HepG2 (cell line): ENCODE data around the gene ALX4. TPM values are rescaled to one million over a fixed set of nuclear protein-coding genes. Genes with fewer than 3 reads are reported as not detected.

ENCODE experiments used
- ATAC-seq: fragments of 200-7000 bp; cut with Tn5 transposase; 3 replicates; pipeline ENCODE4 v1.9.1; 2020; ENCODE audit warnings: mild to moderate bottlenecking, moderate library complexity
- BruUV-seq: library from RNA; stranded (reverse); fragments of 400-500 nt; replicated peaks from 2 replicates; lab custom pipeline; 2021; lab: Mats Ljungman, UMichigan
- CTCF ChIA-PET: fragments of 300-600 bp; formaldehyde crosslinking; extraction: SDS; loops from one replicate; lab custom pipeline; 2021; ENCODE audit warnings: low total read pairs, inconsistent platforms, low intra/inter-chr PET ratio; lab: Yijun Ruan, JAX
- POLR2A ChIA-PET: fragments of 350-600 bp; sonication (Branson Sonifier 250); formaldehyde crosslinking; loops from one replicate; lab custom pipeline; 2020; ENCODE audit warnings: antibody characterized with exemption, inconsistent platforms; lab: Yijun Ruan, JAX
- DNase-seq: peaks from one replicate; pipeline ENCODE4 v3.0.0-alpha.2; 2015; ENCODE audit warnings: low spot score
- FAIRE-seq: peaks from 3 replicates; lab custom pipeline; 2011; peaks lifted over from hg19 to GRCh38; lab: Jason Lieb, UNC
- H2AFZ ChIP-seq: one replicate; pipeline ENCODE4 v1.6.1; 2011; ENCODE audit warnings: low read length, inconsistent platforms
- H3K27ac ChIP-seq: fragments of 300-600 bp; 3 replicates; pipeline ENCODE4 v1.8.0; 2011; ENCODE audit warnings: mixed run types, mild to moderate bottlenecking, mixed read lengths, low read length, inconsistent platforms; ENCODE audit not compliant: insufficient read depth; ENCODE audit errors: extremely low read length
- H3K27me3 ChIP-seq, 2 experiments: fragments of 200-600 bp in 1 of 2; 2 replicates in 1 of 2; 3 replicates in 1 of 2; pipeline versions ENCODE4 v1.6.0 to v1.8.0; 2011; ENCODE audit warnings: low read length in 2 of 2, mild to moderate bottlenecking in 2 of 2, moderate library complexity in 2 of 2, inconsistent platforms in 1 of 2; ENCODE audit not compliant: insufficient read depth in 2 of 2, control insufficient read depth in 1 of 2
- H3K36me3 ChIP-seq, 2 experiments: fragments of 200-600 bp in 1 of 2; replicated peaks in 1 of 2; 2 replicates in 1 of 2; 3 replicates in 1 of 2; pipeline versions ENCODE4 v1.5.1 to v1.8.0; 2011; ENCODE audit warnings: low read length in 2 of 2, inconsistent platforms in 1 of 2; ENCODE audit not compliant: insufficient read depth in 2 of 2, control insufficient read depth in 1 of 2
- H3K4me1 ChIP-seq: 2 replicates; pipeline ENCODE4 v1.5.1; 2012; ENCODE audit warnings: low read length, inconsistent platforms; ENCODE audit not compliant: insufficient read depth
- H3K4me2 ChIP-seq: 2 replicates; pipeline ENCODE4 v1.6.0; 2011; ENCODE audit warnings: low read depth, low read length, inconsistent platforms
- H3K4me3 ChIP-seq, 3 experiments: fragments of 200-600 bp in 1 of 3; sonication (generic), shearing (Covaris generic) in 1 of 3; replicated peaks in 1 of 3; 2 replicates each; pipeline ENCODE4 v1.5.1; 2011 to 2016; ENCODE audit warnings: low read length in 3 of 3, inconsistent platforms in 2 of 3, low read depth in 2 of 3, mild to moderate bottlenecking in 2 of 3, control low read depth in 1 of 3, mixed read lengths in 1 of 3; ENCODE audit not compliant: insufficient read depth in 1 of 3
- H3K79me2 ChIP-seq: one replicate; pipeline ENCODE4 v1.6.1; 2011; ENCODE audit warnings: low read length, inconsistent platforms; ENCODE audit not compliant: insufficient read depth
- H3K9ac ChIP-seq: 2 replicates; pipeline ENCODE4 v1.6.0; 2011; ENCODE audit warnings: mild to moderate bottlenecking, low read depth, low read length, inconsistent platforms; ENCODE audit not compliant: insufficient read depth
- H3K9me3 ChIP-seq: 2 replicates; pipeline ENCODE4 v1.5.1; 2012; ENCODE audit warnings: mild to moderate bottlenecking, low read length
- H4K20me1 ChIP-seq: 2 replicates; pipeline ENCODE4 v1.6.0; 2011; ENCODE audit warnings: inconsistent platforms, mild to moderate bottlenecking, low read length, moderate library complexity; ENCODE audit not compliant: insufficient read depth
- ELF4 ChIP-seq: sonication (generic); formaldehyde crosslinking; IDR thresholded peaks from 2 replicates; pipeline ENCODE4 v1.5.0; 2020; ENCODE audit warnings: missing genetic modification reagents, mild to moderate bottlenecking, moderate library complexity, borderline replicate concordance
- MAX ChIP-seq: IDR thresholded peaks from 2 replicates; pipeline ENCODE4 v1.6.1; 2012; ENCODE audit warnings: inconsistent platforms
- NFE2L1 ChIP-seq: sonication (generic); formaldehyde crosslinking; IDR thresholded peaks from 2 replicates; pipeline ENCODE4 v1.4.0; 2020; ENCODE audit warnings: missing genetic modification reagents, mild to moderate bottlenecking, borderline replicate concordance
- ZNF180 ChIP-seq: sonication (generic); formaldehyde crosslinking; IDR thresholded peaks from 2 replicates; pipeline ENCODE4 v1.4.0; 2020; ENCODE audit warnings: low read depth, missing genetic modification reagents, borderline replicate concordance
- ZNF768 ChIP-seq: sonication (generic); formaldehyde crosslinking; IDR thresholded peaks from 2 replicates; pipeline ENCODE4 v1.4.0; 2020; ENCODE audit warnings: missing genetic modification reagents
- WGBS: methylation state at CpG from one replicate; pipeline ENCODE4 v1.1.6; 2017; ENCODE audit warnings: low lambda C conversion rate; 5-methylcytosine and 5-hydroxymethylcytosine counted together
- in situ Hi-C: cut with HindIII; loops from 2 replicates; pipeline ENCODE4 v1.10.0; 2017; ENCODE audit warnings: low pct_unique_long_range_greater_than_20kb; ENCODE audit not compliant: extremely low pct_ligation_motif_present
- intact Hi-C: fragments of 100-400 bp; cut with micrococcal nuclease; formaldehyde crosslinking; loops from one replicate; pipeline ENCODE4 v1.10.0; 2022; ENCODE audit not compliant: unreplicated experiment
- polyA plus RNA-seq, 8 experiments: library from polyadenylated mRNA; depleted of rRNA in 3 of 8; stranded (reverse) in 7 of 8; unstranded in 1 of 8; fragments of >200 nt; fragmentation: Illumina TruSeq in 4 of 8; extraction: Trizol in 4 of 8; gene quantifications; 2 replicates each; pipeline versions ENCODE4 v1.2.1 to v1.2.3, GENCODE V29; 2011 to 2016; ENCODE audit warnings: low read depth in 4 of 8, missing spikeins in 1 of 8, mixed read lengths in 1 of 8; ENCODE audit not compliant: insufficient read depth in 1 of 8
- total RNA-seq, 5 experiments: library from RNA; depleted of rRNA; stranded (reverse); fragments of >200 nt; fragmentation: Illumina TruSeq; extraction: Trizol; gene quantifications; 2 replicates each; pipeline ENCODE4 v1.2.3, GENCODE V29; 2016; ENCODE audit warnings: low read depth in 1 of 5
- TF ChIP-seq, protein P1 (sequence below): sonication (generic); formaldehyde crosslinking; IDR thresholded peaks from 2 replicates; pipeline ENCODE4 v1.5.0; 2020; ENCODE audit warnings: mild to moderate bottlenecking, missing genetic modification reagents, moderate library complexity
- TF ChIP-seq, protein P2 (sequence below): fragments of 450-650 bp; IDR thresholded peaks from 2 replicates; pipeline ENCODE4 v1.6.1; 2016

ALX4 gene
- total and polyA plus RNA-seq, 2 of the 13 experiments (the other 11 are each of a cell fraction or from before 2014, with no cell fraction given): not detected

GRCh38 chr11:44326615-44327475 lies 16.9 kb upstream of the ALX4 start (continued):
- TF ChIP-seq, protein P1, sequence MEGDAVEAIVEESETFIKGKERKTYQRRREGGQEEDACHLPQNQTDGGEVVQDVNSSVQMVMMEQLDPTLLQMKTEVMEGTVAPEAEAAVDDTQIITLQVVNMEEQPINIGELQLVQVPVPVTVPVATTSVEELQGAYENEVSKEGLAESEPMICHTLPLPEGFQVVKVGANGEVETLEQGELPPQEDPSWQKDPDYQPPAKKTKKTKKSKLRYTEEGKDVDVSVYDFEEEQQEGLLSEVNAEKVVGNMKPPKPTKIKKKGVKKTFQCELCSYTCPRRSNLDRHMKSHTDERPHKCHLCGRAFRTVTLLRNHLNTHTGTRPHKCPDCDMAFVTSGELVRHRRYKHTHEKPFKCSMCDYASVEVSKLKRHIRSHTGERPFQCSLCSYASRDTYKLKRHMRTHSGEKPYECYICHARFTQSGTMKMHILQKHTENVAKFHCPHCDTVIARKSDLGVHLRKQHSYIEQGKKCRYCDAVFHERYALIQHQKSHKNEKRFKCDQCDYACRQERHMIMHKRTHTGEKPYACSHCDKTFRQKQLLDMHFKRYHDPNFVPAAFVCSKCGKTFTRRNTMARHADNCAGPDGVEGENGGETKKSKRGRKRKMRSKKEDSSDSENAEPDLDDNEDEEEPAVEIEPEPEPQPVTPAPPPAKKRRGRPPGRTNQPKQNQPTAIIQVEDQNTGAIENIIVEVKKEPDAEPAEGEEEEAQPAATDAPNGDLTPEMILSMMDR (CRISPR knock-in tag): peak; percentile 48
- TF ChIP-seq MAX (no peak), NFE2L1 (no peak)
- TF ChIP-seq, all 625 proteins: peak for 4

- no peak for DNase-seq
- no peak for ATAC-seq
- no peak for FAIRE-seq
- no peak overlapping the region for H2AFZ ChIP-seq
- H3K4me1 ChIP-seq: no peaks in the 10 kb centered on the region
- intact Hi-C loops (no loop called here), in situ Hi-C loops (no loop called here)
- H4K20me1 ChIP-seq: no peaks in the 10 kb centered on the region
- H3K4me2 ChIP-seq: no peak overlapping the region
- no peaks in the 10 kb centered on the region for H3K36me3 ChIP-seq
- no peak overlapping the region for H3K27ac ChIP-seq
- H3K79me2 ChIP-seq: no peaks in the 10 kb centered on the region
- H3K9me3 ChIP-seq: no peaks in the 10 kb centered on the region
- H3K27me3 ChIP-seq: peaks cover 2 to 68% of the 10 kb centered on the region in 2 experiments; a peak in 4 of 5 replicates
- ChIA-PET CTCF (no interaction called here), POLR2A (no interaction called here)
- H3K9ac ChIP-seq: no peak overlapping the region
- BruUV-seq: no TSS peak
- H3K4me3 ChIP-seq: no peak overlapping the region
- 15% methylated on average over 5 of the region's 5 CpGs for WGBS
- TF ChIP-seq ZNF180 (no peak), ELF4 (no peak), ZNF768 (CRISPR knock-in tag) (peak; percentile 89)
- TF ChIP-seq, protein P2, sequence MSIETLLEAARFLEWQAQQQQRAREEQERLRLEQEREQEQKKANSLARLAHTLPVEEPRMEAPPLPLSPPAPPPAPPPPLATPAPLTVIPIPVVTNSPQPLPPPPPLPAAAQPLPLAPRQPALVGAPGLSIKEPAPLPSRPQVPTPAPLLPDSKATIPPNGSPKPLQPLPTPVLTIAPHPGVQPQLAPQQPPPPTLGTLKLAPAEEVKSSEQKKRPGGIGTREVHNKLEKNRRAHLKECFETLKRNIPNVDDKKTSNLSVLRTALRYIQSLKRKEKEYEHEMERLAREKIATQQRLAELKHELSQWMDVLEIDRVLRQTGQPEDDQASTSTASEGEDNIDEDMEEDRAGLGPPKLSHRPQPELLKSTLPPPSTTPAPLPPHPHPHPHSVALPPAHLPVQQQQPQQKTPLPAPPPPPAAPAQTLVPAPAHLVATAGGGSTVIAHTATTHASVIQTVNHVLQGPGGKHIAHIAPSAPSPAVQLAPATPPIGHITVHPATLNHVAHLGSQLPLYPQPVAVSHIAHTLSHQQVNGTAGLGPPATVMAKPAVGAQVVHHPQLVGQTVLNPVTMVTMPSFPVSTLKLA: 0 out of 2 replicates have a peak, but pooled peaks have one; percentile 17
These were observed 15.8 kb upstream of the ALX4 start for GRCh38 chr11:44325698-44326097.
